Measurements from ENCODE around the gene PTER.

PTER gene

DNA sequence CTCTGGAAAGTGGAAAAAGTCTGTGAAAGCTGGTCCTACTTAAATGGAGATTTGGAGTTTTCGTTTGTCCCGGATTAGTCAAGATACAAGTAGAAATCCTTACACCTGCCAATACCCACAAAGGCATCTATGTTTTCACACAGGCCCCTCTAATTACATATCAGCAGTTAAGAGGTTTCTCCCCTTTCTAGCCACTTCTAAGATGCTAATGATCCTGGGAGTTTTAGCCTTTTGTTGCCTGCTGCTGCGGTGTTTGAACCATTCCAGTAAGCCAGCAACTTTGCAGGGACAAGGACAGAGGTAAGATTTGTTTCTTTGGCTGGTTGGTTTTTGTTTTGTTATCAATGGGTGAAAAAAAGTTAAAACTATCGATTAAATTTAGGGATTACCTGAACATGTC lies 90.6 kb downstream of the PTER start:
- TF ChIP-seq, protein P1, sequence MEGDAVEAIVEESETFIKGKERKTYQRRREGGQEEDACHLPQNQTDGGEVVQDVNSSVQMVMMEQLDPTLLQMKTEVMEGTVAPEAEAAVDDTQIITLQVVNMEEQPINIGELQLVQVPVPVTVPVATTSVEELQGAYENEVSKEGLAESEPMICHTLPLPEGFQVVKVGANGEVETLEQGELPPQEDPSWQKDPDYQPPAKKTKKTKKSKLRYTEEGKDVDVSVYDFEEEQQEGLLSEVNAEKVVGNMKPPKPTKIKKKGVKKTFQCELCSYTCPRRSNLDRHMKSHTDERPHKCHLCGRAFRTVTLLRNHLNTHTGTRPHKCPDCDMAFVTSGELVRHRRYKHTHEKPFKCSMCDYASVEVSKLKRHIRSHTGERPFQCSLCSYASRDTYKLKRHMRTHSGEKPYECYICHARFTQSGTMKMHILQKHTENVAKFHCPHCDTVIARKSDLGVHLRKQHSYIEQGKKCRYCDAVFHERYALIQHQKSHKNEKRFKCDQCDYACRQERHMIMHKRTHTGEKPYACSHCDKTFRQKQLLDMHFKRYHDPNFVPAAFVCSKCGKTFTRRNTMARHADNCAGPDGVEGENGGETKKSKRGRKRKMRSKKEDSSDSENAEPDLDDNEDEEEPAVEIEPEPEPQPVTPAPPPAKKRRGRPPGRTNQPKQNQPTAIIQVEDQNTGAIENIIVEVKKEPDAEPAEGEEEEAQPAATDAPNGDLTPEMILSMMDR (IDR thresholded peaks at IDR 0.05; ENCODE audit: low read depth, low read length): no peak
- Histone ChIP-seq H3K9me3 (ENCODE audit: severe bottlenecking) (no peaks in the 10 kb centered on the region), H3K36me3 (no peaks in the 10 kb centered on the region), H3K27me3 (ENCODE audit: insufficient read depth, low read depth, severe bottlenecking) (no peaks in the 10 kb centered on the region), H3K4me3 (ENCODE audit: low read depth, low read length) (no peak overlapping the region), H3K27ac (no peak overlapping the region)
- no peak for DNase-seq

DNA sequence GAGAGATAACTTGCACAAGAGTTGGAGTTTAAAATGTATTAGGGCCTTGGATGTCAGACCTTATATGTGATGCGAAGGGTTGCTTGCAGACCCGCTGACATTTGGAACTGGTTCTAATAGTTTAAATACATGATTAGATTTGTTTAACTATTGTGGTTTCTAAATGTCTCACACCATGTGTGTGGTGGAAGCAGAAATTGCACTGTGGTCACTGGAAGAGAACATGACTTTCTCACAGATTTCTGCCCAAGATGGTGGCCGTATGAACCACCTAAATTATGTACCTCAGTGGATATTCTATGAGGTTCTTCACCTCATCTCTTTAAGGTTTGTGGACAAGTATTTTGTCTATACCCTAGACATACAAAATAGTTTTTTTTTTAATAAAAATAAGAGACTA lies 93.0 kb downstream of the PTER start:
- Histone ChIP-seq H3K36me3 (no peaks in the 10 kb centered on the region), H3K4me3 (ENCODE audit: low read depth, low read length) (no peak overlapping the region), H3K27ac (no peak overlapping the region), H3K9me3 (ENCODE audit: severe bottlenecking) (no peaks in the 10 kb centered on the region), H3K27me3 (ENCODE audit: insufficient read depth, low read depth, severe bottlenecking) (no peaks in the 10 kb centered on the region)
- TF ChIP-seq, protein P1 (IDR thresholded peaks at IDR 0.05; ENCODE audit: low read depth, low read length): no peak
- DNase-seq: no peak

DNA sequence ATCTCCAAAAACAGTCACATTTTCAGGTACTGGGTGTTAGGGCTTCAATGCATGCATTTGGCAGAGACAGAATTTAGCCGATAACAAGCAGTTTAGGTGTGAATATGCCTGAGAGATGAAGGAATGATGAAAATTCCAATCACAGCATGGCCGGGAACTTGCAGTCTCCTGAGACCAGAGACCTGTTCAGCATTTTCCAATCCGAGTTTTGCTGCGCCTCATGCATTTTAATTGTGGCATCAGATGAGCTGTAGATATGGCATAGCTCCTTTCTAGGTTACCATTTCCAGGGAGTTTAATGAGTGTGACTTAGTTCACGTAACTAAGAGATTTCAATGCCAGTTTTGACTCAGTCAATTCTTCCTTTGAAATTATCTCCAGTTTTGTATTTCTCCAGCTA lies 99.3 kb downstream of the PTER start:
- no peak for DNase-seq
- no peaks in the 10 kb centered on the region for H3K36me3 ChIP-seq
- no peak overlapping the region for H3K4me3 ChIP-seq (ENCODE audit: low read depth, low read length)
- TF ChIP-seq, protein P1 (IDR thresholded peaks at IDR 0.05; ENCODE audit: low read depth, low read length): no peak
- H3K27me3 ChIP-seq (ENCODE audit: insufficient read depth, low read depth, severe bottlenecking): no peaks in the 10 kb centered on the region
- no peak overlapping the region for H3K27ac ChIP-seq
- H3K9me3 ChIP-seq (ENCODE audit: severe bottlenecking): no peaks in the 10 kb centered on the region

DNA sequence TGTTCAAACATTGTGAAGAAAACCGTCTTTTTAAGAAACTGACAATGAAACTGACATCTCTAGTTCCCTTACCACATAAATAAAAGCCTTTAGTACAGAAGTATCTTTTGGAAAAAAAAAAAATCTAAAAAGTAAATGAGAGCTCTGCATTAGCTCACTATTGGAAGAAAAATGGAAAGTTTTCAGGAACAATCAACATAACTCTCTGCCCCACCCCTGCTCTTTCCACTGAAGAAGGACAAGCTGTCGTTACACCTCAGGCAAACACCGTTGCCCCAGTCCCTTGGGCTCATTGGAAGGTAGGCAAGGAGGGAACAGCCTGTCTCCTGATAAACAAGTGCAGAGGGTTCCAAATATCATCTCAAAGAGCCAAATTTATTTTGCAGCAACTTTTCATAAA lies 107.3 kb downstream of the PTER start:
- TF ChIP-seq, protein P1 (IDR thresholded peaks at IDR 0.05; ENCODE audit: low read depth, low read length): no peak
- H3K27me3 ChIP-seq (ENCODE audit: insufficient read depth, low read depth, severe bottlenecking): no peaks in the 10 kb centered on the region
- DNase-seq: no peak
- H3K4me3 ChIP-seq (ENCODE audit: low read depth, low read length): no peak overlapping the region
- no peaks in the 10 kb centered on the region for H3K9me3 ChIP-seq (ENCODE audit: severe bottlenecking)
- H3K36me3 ChIP-seq: no peaks in the 10 kb centered on the region
- H3K27ac ChIP-seq: no peak overlapping the region

DNA sequence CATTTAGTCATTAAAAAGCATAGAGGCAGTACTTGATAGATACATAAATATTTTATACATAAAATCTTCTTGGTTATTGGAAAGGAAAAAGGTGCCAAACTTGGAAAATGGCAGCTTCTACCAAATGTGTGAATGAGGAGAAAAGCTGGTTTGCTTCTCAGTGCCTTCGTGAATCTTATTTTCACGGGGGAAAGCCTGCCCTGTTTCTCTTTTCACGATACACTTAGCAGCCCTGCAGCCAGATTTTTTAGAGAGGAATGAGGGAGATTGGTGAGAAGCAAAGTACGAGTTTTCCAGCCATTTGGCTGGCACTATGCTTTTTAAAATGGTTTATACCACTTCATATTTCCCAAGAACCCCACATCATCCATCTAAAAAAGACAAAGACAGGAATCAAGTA lies 107.8 kb downstream of the PTER start:
- H3K4me3 ChIP-seq (ENCODE audit: low read depth, low read length): no peak overlapping the region
- H3K27me3 ChIP-seq (ENCODE audit: insufficient read depth, low read depth, severe bottlenecking): no peaks in the 10 kb centered on the region
- no peaks in the 10 kb centered on the region for H3K36me3 ChIP-seq
- no peak overlapping the region for H3K27ac ChIP-seq
- TF ChIP-seq, protein P1 (IDR thresholded peaks at IDR 0.05; ENCODE audit: low read depth, low read length): no peak
- no peak for DNase-seq
- no peaks in the 10 kb centered on the region for H3K9me3 ChIP-seq (ENCODE audit: severe bottlenecking)

DNA sequence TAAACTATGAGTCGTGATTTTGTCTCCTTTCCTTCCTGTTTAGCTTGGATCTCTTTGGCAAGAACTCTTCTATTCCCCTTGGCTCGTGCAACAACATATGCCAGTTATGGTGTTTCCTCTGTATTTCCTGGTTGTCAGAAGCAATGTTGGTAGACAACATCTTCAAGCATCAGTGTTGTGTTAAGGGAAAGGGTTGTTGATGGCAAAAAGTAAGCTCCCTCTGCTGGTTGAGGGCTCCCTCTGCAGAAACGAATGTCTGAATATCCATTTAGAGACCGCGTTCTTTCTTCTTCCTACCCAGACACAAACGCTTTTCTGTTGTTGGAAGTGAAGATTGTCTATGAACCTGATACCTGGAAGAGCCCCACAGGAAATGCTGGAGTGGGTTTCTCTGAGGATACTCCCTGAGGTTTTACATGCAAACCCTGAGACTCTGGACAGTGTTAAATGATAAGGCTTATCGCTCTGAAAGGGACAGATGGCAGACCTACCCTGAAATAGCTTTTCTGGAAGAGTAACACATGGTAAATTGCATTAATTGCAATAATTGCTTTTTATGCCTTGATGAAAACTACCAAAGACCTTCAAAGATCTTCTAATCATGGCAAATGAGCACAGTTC lies 108.4 kb downstream of the PTER start:
- Histone ChIP-seq H3K27me3 (ENCODE audit: insufficient read depth, low read depth, severe bottlenecking) (no peaks in the 10 kb centered on the region), H3K36me3 (no peaks in the 10 kb centered on the region), H3K27ac (no peak overlapping the region), H3K9me3 (ENCODE audit: severe bottlenecking) (no peaks in the 10 kb centered on the region), H3K4me3 (ENCODE audit: low read depth, low read length) (no peak overlapping the region)
- TF ChIP-seq, protein P1 (IDR thresholded peaks at IDR 0.05; ENCODE audit: low read depth, low read length): peak; percentile 74
- DNase-seq: peak; percentile 8
